Hepatocyte (in vitro differentiated cells): ENCODE measurements around the gene TRAM2.

Source experiments
- CTCF ChIP-seq: fragments of 200-600 bp; sonication (generic); IDR thresholded peaks from 2 replicates; pipeline ENCODE4 v1.5.1; 2016; ENCODE audit warnings: antibody characterized with exemption, mild to moderate bottlenecking; ENCODE audit not compliant: poor library complexity
- EZH2phosphoT487 ChIP-seq: fragments of 200-600 bp; sonication (generic); IDR thresholded peaks from one replicate; pipeline ENCODE4 v1.6.1; 2018; ENCODE audit warnings: antibody characterized with exemption, mild to moderate bottlenecking, low read depth, moderate library complexity; ENCODE audit not compliant: unreplicated experiment, severe bottlenecking

DNA sequence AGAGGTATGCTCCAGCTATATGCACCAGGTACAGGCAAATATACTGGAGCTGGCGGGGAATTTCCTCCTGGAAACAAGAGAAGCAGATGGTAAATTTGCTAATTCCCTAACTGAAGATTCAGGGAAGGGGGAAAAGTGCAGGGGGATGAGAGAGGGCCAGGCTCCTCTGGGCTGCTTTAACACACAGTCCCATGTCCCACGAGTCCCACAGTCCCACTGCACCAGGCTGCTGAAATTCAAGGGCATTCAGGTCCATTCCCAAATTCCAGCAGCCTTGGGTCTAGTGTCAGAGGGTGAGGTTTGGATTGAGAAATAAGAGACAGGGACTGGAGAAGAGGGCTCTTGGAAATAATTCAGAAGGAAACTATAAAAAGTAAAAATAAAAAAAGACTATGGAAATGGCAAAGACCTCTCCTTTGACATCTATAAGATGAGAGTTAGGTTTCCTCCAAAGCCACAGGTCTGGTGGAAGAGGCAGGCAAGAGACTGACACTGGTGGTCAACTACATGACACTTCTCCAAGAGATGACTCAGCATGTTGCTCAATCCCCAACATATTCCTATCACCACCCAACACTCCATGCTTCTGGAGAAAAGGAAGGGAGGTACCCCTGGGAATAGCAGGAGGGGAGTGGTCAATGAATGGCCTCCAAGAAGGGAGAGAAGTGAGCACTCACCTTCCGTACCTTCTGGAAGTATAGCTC lies 69.2 kb downstream of the TRAM2 start:
- TF ChIP-seq EZH2phosphoT487: no peak
- TF ChIP-seq CTCF: no peak
